CD4-positive, alpha-beta T cell (primary cell): Measurements from ENCODE around the gene GALNTL6. TPM values are rescaled to one million over a fixed set of nuclear protein-coding genes. Genes with fewer than 3 reads are reported as not detected.

Experiments used
- ATAC-seq: fragments of 200-7000 bp; cut with Tn5 transposase; one replicate; pipeline ENCODE4 v1.10.0; 2022; ENCODE audit warnings: mild to moderate bottlenecking; ENCODE audit not compliant: poor library complexity
- CTCF ChIA-PET: fragments of 350-600 bp; sonication (Branson Sonifier 250); formaldehyde crosslinking; loops from one replicate; lab custom pipeline; 2021; ENCODE audit warnings: antibody characterized with exemption, inconsistent platforms; lab: Charles Lee
- POLR2A ChIA-PET: fragments of 350-600 bp; sonication (Branson Sonifier 250); formaldehyde crosslinking; loops from one replicate; lab custom pipeline; 2021; ENCODE audit warnings: antibody characterized with exemption, inconsistent platforms; lab: Charles Lee
- DNase-seq, 14 experiments: peaks; one replicate each; pipeline ENCODE4 v3.0.0-alpha.2; 2013 to 2020; ENCODE audit warnings: mixed read lengths in 2 of 14
- H3K27ac ChIP-seq, 2 donors: one replicate each; pipeline versions ENCODE4 v1.5.1 to v1.7.0; 2013; ENCODE audit warnings: low read length in 2 of 2, low read depth in 1 of 2, mild to moderate bottlenecking in 1 of 2
- H3K27me3 ChIP-seq, 2 experiments: 1 replicate in 1 of 2; 2 replicates in 1 of 2; pipeline versions ENCODE4 v1.6.1 to v1.7.0; 2013; ENCODE audit warnings: low read length in 2 of 2, control low read depth in 1 of 2, mild to moderate bottlenecking in 1 of 2, moderate library complexity in 1 of 2; ENCODE audit not compliant: insufficient read depth in 2 of 2, control insufficient read depth in 1 of 2
- H3K36me3 ChIP-seq: one replicate; pipeline ENCODE4 v1.6.1; 2013; ENCODE audit warnings: low read length, control low read depth; ENCODE audit not compliant: insufficient read depth
- H3K4me1 ChIP-seq: one replicate; pipeline ENCODE4 v1.6.1; 2013; ENCODE audit warnings: low read length, control low read depth; ENCODE audit not compliant: insufficient read depth
- H3K4me3 ChIP-seq: one replicate; pipeline ENCODE4 v1.5.1; 2013; ENCODE audit warnings: mild to moderate bottlenecking, low read length, moderate library complexity
- H3K9me3 ChIP-seq, 2 experiments: 1 replicate in 1 of 2; 2 replicates in 1 of 2; pipeline versions ENCODE4 v1.6.1 to v1.7.0; 2013; ENCODE audit warnings: low read length in 2 of 2, mild to moderate bottlenecking in 2 of 2, control low read depth in 1 of 2, moderate library complexity in 1 of 2; ENCODE audit not compliant: control insufficient read depth in 1 of 2, insufficient read depth in 1 of 2
- H3K27ac Mint-ChIP-seq: one replicate; pipeline ENCODE4 v1.8.0; 2020; ENCODE audit warnings: mixed read lengths
- H3K27me3 Mint-ChIP-seq: one replicate; pipeline ENCODE4 v1.8.0; 2021; ENCODE audit warnings: mixed read lengths
- H3K36me3 Mint-ChIP-seq: one replicate; pipeline ENCODE4 v1.8.0; 2021; ENCODE audit warnings: low read depth, mixed read lengths
- H3K4me1 Mint-ChIP-seq: one replicate; pipeline ENCODE4 v1.8.0; 2021; ENCODE audit warnings: low read depth, mixed read lengths
- H3K4me3 Mint-ChIP-seq: one replicate; pipeline ENCODE4 v1.8.0; 2020; ENCODE audit warnings: mild to moderate bottlenecking, mixed read lengths
- H3K9me3 Mint-ChIP-seq: one replicate; pipeline ENCODE4 v1.8.0; 2020; ENCODE audit warnings: mixed read lengths
- CTCF ChIP-seq: fragments of 200-600 bp; IDR thresholded peaks from one replicate; pipeline ENCODE4 v1.8.0; 2022; ENCODE audit warnings: antibody characterized with exemption, mild to moderate bottlenecking
- intact Hi-C, 2 experiments: fragments of 100-400 bp; cut with DNase I in 1 of 2; cut with micrococcal nuclease in 1 of 2; formaldehyde crosslinking; loops; one replicate each; pipeline versions ENCODE4 v1.15.1 to v1.9.0; 2023 to 2025; cut with DNase I, micrococcal nuclease
- total RNA-seq, 174 experiments: library from RNA in 2 of 174; stranded (reverse) in 2 of 174; gene quantifications; one replicate each; pipeline ENCODE4 v1.2.3 and lab custom pipeline; 2021 to 2026

GALNTL6 gene
- total RNA-seq, 2 experiments from 2014 or later: not detected

GRCh38 chr4:172919269-172919668 is 1106.1 kb downstream of the GALNTL6 start:
- ATAC-seq (no peak), DNase-seq (no peak)
- Mint-ChIP-seq H3K4me1 (no peaks in the 10 kb centered on the region), H3K27ac (no peak overlapping the region), H3K36me3 (no peaks in the 10 kb centered on the region), H3K4me3 (no peak overlapping the region), H3K27me3 (no peaks in the 10 kb centered on the region), H3K9me3 (peaks cover 8% of the 10 kb centered on the region)
- H3K27me3 ChIP-seq: no peaks in the 10 kb centered on the region
- POLR2A ChIA-PET: no interaction called here
- H3K9me3 ChIP-seq: peaks cover 0 to 3% of the 10 kb centered on the region in 2 experiments
- CTCF ChIA-PET: no interaction called here
- intact Hi-C loops: no loop called here
- H3K4me1 ChIP-seq: no peaks in the 10 kb centered on the region
- H3K36me3 ChIP-seq: no peaks in the 10 kb centered on the region
- H3K27ac ChIP-seq: no peak overlapping the region
- TF ChIP-seq CTCF: no peak
- no peak overlapping the region for H3K4me3 ChIP-seq

GRCh38 chr4:172927096-172927814 is 1114.1 kb downstream of the GALNTL6 start:
- H3K4me3 Mint-ChIP-seq: no peak overlapping the region
- ChIA-PET POLR2A (no interaction called here), CTCF (no interaction called here)
- Histone ChIP-seq H3K36me3 (no peaks in the 10 kb centered on the region), H3K9me3 (no peaks in the 10 kb centered on the region), H3K4me3 (no peak overlapping the region), H3K27ac (no peak overlapping the region), H3K27me3 (no peaks in the 10 kb centered on the region), H3K4me1 (no peaks in the 10 kb centered on the region)
- peaks cover 10% of the 10 kb centered on the region for H3K27me3 Mint-ChIP-seq
- intact Hi-C loops: no loop called here
- peaks cover 9% of the 10 kb centered on the region for H3K9me3 Mint-ChIP-seq
- H3K4me1 Mint-ChIP-seq: no peaks in the 10 kb centered on the region
- no peaks in the 10 kb centered on the region for H3K36me3 Mint-ChIP-seq
- ATAC-seq: no peak
- DNase-seq: no peak
- no peak overlapping the region for H3K27ac Mint-ChIP-seq
- TF ChIP-seq CTCF: no peak

- H3K4me1 Mint-ChIP-seq: no peaks in the 10 kb centered on the region
- TF ChIP-seq CTCF: no peak
- CTCF ChIA-PET: no interaction called here
- H3K4me3 ChIP-seq: no peak overlapping the region
- ATAC-seq: no peak
- peaks cover 10% of the 10 kb centered on the region for H3K27me3 Mint-ChIP-seq
- H3K27ac ChIP-seq: no peak overlapping the region
- H3K27me3 ChIP-seq: no peaks in the 10 kb centered on the region
- POLR2A ChIA-PET: no interaction called here
- no peak overlapping the region for H3K27ac Mint-ChIP-seq
- H3K9me3 Mint-ChIP-seq: peaks cover 4% of the 10 kb centered on the region
- no peaks in the 10 kb centered on the region for H3K36me3 ChIP-seq
- no peaks in the 10 kb centered on the region for H3K9me3 ChIP-seq
- DNase-seq: no peak
- H3K4me3 Mint-ChIP-seq: no peak overlapping the region
- H3K36me3 Mint-ChIP-seq: no peaks in the 10 kb centered on the region
- no peaks in the 10 kb centered on the region for H3K4me1 ChIP-seq
- intact Hi-C loops: no loop called here
Observed at GRCh38 chr4:172928347-172928746, 1115.1 kb downstream of the GALNTL6 start.
